Smooth muscle cell (in vitro differentiated cells): ENCODE results near the gene CYP27A1. TPM values are rescaled to one million over a fixed set of nuclear protein-coding genes. Genes with fewer than 3 reads are reported as not detected.
A peak's percentile ranks its signal among the peaks of the same experiment; 100 is the strongest.

Experiments
- DNase-seq: peaks from one replicate; lab custom pipeline; 2025; ENCODE audit not compliant: unreplicated experiment; lab: John Stamatoyannopoulos, UW
- H2AFZ ChIP-seq: fragments of 200-600 bp; sonication (generic); 2 replicates; pipeline ENCODE4 v1.6.0; 2016; ENCODE audit warnings: antibody characterized with exemption, low read depth, mild to moderate bottlenecking
- H3F3A ChIP-seq: fragments of 200-600 bp; sonication (generic); 2 replicates; pipeline ENCODE4 v1.6.0; 2017; ENCODE audit warnings: antibody characterized with exemption, low read depth
- H3K27ac ChIP-seq: fragments of 200-600 bp; sonication (generic); 2 replicates; pipeline ENCODE4 v1.5.1; 2016; ENCODE audit warnings: low read depth, mild to moderate bottlenecking
- H3K27me3 ChIP-seq: fragments of 200-600 bp; sonication (generic); 2 replicates; pipeline ENCODE4 v1.6.1; 2016; ENCODE audit warnings: low read depth, mild to moderate bottlenecking
- H3K36me3 ChIP-seq: fragments of 200-600 bp; sonication (generic); 2 replicates; pipeline ENCODE4 v1.5.1; 2016; ENCODE audit warnings: low read depth
- H3K4me1 ChIP-seq: fragments of 200-600 bp; sonication (generic); 2 replicates; pipeline ENCODE4 v1.5.1; 2016; ENCODE audit warnings: low read depth
- H3K4me2 ChIP-seq: fragments of 200-600 bp; sonication (generic); 2 replicates; pipeline ENCODE4 v1.6.0; 2016; ENCODE audit warnings: mild to moderate bottlenecking
- H3K4me3 ChIP-seq: fragments of 200-600 bp; sonication (generic); 2 replicates; pipeline ENCODE4 v1.5.1; 2016; ENCODE audit warnings: mild to moderate bottlenecking
- H3K79me2 ChIP-seq: fragments of 200-600 bp; sonication (generic); 2 replicates; pipeline ENCODE4 v1.6.0; 2016; ENCODE audit warnings: low read depth, mild to moderate bottlenecking
- H3K9ac ChIP-seq: fragments of 200-600 bp; sonication (generic); 2 replicates; pipeline ENCODE4 v1.6.0; 2016; ENCODE audit warnings: low read depth
- H3K9me3 ChIP-seq: fragments of 200-600 bp; sonication (generic); replicated peaks from 2 replicates; pipeline ENCODE4 v1.5.1; 2016; ENCODE audit warnings: low read depth
- H4K20me1 ChIP-seq: fragments of 200-600 bp; sonication (generic); 2 replicates; pipeline ENCODE4 v1.6.0; 2016; ENCODE audit warnings: low read depth
- CTCF ChIP-seq: fragments of 200-600 bp; sonication (generic); IDR thresholded peaks from 2 replicates; pipeline ENCODE4 v1.5.1; 2017; ENCODE audit warnings: borderline replicate concordance, mild to moderate bottlenecking, antibody characterized with exemption; ENCODE audit not compliant: insufficient read depth, poor library complexity, severe bottlenecking
- WGBS: methylation state at CpG from one replicate; pipeline ENCODE4 v1.1.7; 2016; ENCODE audit warnings: low lambda C conversion rate; 5-methylcytosine and 5-hydroxymethylcytosine counted together
- microRNA-seq: library from miRNA; unstranded; fragments of <30 nt; microRNA quantifications from one replicate; pipeline ENCODE4, GENCODE V29; 2016; ENCODE audit warnings: borderline number of aligned reads
- polyA plus RNA-seq: library from polyadenylated mRNA; unstranded; fragments of >200 nt; fragmentation: Nextera tagmentation; extraction: Ambion mirVana; gene quantifications from 2 replicates; pipeline ENCODE4 v1.2.1, GENCODE V29; 2016
- total RNA-seq: library from RNA; depleted of rRNA; stranded (reverse); fragments of >200 nt; gene quantifications from 2 replicates; pipeline ENCODE4 v1.2.3, GENCODE V29; 2014

The CYP27A1 gene
- total and polyA plus RNA-seq, 2 experiments from 2014 or later: 11.2 to 11.5 TPM

GRCh38 chr2:218860950-218861381, 79.0 kb downstream of the CYP27A1 start:
- Histone ChIP-seq H3K79me2 (no peaks in the 10 kb centered on the region), H3K36me3 (no peaks in the 10 kb centered on the region), H3K4me1 (peaks cover 6% of the 10 kb centered on the region), H3F3A (no peaks in the 10 kb centered on the region), H3K9ac (no peak overlapping the region), H3K9me3 (no peaks in the 10 kb centered on the region), H2AFZ (no peak overlapping the region), H3K27me3 (peaks cover 50% of the 10 kb centered on the region), H3K4me2 (peak overlapping the region; percentile 86), H4K20me1 (no peaks in the 10 kb centered on the region), H3K27ac (no peak overlapping the region), H3K4me3 (peak overlapping the region; percentile 41)
- 3% methylated on average over 21 of the region's 21 CpGs for WGBS
- DNase-seq: no peak
- no peak for TF ChIP-seq CTCF

- H3F3A ChIP-seq: no peaks in the 10 kb centered on the region
- WGBS: 71% methylated on average over 7 of the region's 7 CpGs
- H3K36me3 ChIP-seq: no peaks in the 10 kb centered on the region
- no peaks in the 10 kb centered on the region for H4K20me1 ChIP-seq
- peaks cover 6% of the 10 kb centered on the region for H3K4me1 ChIP-seq
- H2AFZ ChIP-seq: no peak overlapping the region
- H3K9me3 ChIP-seq: no peaks in the 10 kb centered on the region
- H3K4me3 ChIP-seq: no peak overlapping the region
- H3K4me2 ChIP-seq: no peak overlapping the region
- no peaks in the 10 kb centered on the region for H3K79me2 ChIP-seq
- peaks cover 50% of the 10 kb centered on the region for H3K27me3 ChIP-seq
- H3K27ac ChIP-seq: no peak overlapping the region
- no peak for DNase-seq
- TF ChIP-seq CTCF: no peak
- no peak overlapping the region for H3K9ac ChIP-seq
These were observed 79.8 kb downstream of the CYP27A1 start for GRCh38 chr2:218861645-218862318.

GRCh38 chr2:218863021-218863520, 81.1 kb downstream of the CYP27A1 start:
- Histone ChIP-seq H2AFZ (no peak overlapping the region), H3K4me3 (no peak overlapping the region), H3K9me3 (no peaks in the 10 kb centered on the region), H3K9ac (no peak overlapping the region), H3F3A (no peaks in the 10 kb centered on the region), H4K20me1 (no peaks in the 10 kb centered on the region), H3K27ac (no peak overlapping the region), H3K79me2 (no peaks in the 10 kb centered on the region), H3K4me2 (no peak overlapping the region), H3K36me3 (no peaks in the 10 kb centered on the region), H3K27me3 (peaks cover 40% of the 10 kb centered on the region), H3K4me1 (peaks cover 6% of the 10 kb centered on the region)
- no peak for DNase-seq
- 95% methylated on average over 3 of the region's 3 CpGs for WGBS
- no peak for TF ChIP-seq CTCF

Small RNA genes within 50 kb of the gene (microRNA-seq; reads per million reads assigned to microRNA genes)
- gene MIR9500: not detected

Other genes starting within 250 kb of the CYP27A1 start
- gene USP37, start 213.8 kb upstream of the CYP27A1 start, total RNA-seq: 10.8 and 14.2 TPM in 2 replicates
- 3.6 and 4.2 TPM in 2 replicates for gene USP37, start 213.8 kb upstream of the CYP27A1 start, polyA plus RNA-seq
- 47.2 and 57.8 TPM in 2 replicates for gene CNOT9, start 213.3 kb upstream of the CYP27A1 start, total RNA-seq
- gene CNOT9, start 213.3 kb upstream of the CYP27A1 start, polyA plus RNA-seq: 16.5 and 26.0 TPM in 2 replicates
- 0.18 TPM in 2 replicates for gene PLCD4, start 174.2 kb upstream of the CYP27A1 start, total RNA-seq
- 0.63 and 2.5 TPM in 2 replicates for gene PLCD4, start 174.2 kb upstream of the CYP27A1 start, polyA plus RNA-seq
- gene ZNF142, start 122.5 kb upstream of the CYP27A1 start, total RNA-seq: 3.9 and 5.8 TPM in 2 replicates
- 6.9 and 7.3 TPM in 2 replicates for gene ZNF142, start 122.5 kb upstream of the CYP27A1 start, polyA plus RNA-seq
- gene BCS1L, start 122.5 kb upstream of the CYP27A1 start, total RNA-seq: 23.8 and 44.3 TPM in 2 replicates
- 39.5 and 41.1 TPM in 2 replicates for gene BCS1L, start 122.5 kb upstream of the CYP27A1 start, polyA plus RNA-seq
- 43.1 and 44.3 TPM in 2 replicates for gene RNF25, start 110.1 kb upstream of the CYP27A1 start, total RNA-seq
- gene RNF25, start 110.1 kb upstream of the CYP27A1 start, polyA plus RNA-seq: 33.5 and 36.1 TPM in 2 replicates
- 22.2 and 22.7 TPM in 2 replicates for gene STK36, start 110.1 kb upstream of the CYP27A1 start, total RNA-seq
- 18.8 and 32.3 TPM in 2 replicates for gene STK36, start 110.1 kb upstream of the CYP27A1 start, polyA plus RNA-seq
- gene TTLL4, start 71.3 kb upstream of the CYP27A1 start, total RNA-seq: 21.5 and 38.3 TPM in 2 replicates
- gene TTLL4, start 71.3 kb upstream of the CYP27A1 start, polyA plus RNA-seq: 22.5 and 24.3 TPM in 2 replicates
- gene PRKAG3, start 49.7 kb downstream of the CYP27A1 start, total RNA-seq: not detected in 2 replicates
- gene PRKAG3, start 49.7 kb downstream of the CYP27A1 start, polyA plus RNA-seq: not detected in 2 replicates
- 9.3 and 12.1 TPM in 2 replicates for gene WNT6, start 77.7 kb downstream of the CYP27A1 start, total RNA-seq
- 7.9 and 44.6 TPM in 2 replicates for gene WNT6, start 77.7 kb downstream of the CYP27A1 start, polyA plus RNA-seq
- gene WNT10A, start 98.7 kb downstream of the CYP27A1 start, total RNA-seq: 3.5 and 3.6 TPM in 2 replicates
- gene WNT10A, start 98.7 kb downstream of the CYP27A1 start, polyA plus RNA-seq: 2.3 and 21.2 TPM in 2 replicates
- gene CDK5R2, start 177.5 kb downstream of the CYP27A1 start, total RNA-seq: not detected in 2 replicates
- 0.62 TPM in 1 of 2 replicates, not detected in the other for gene CDK5R2, start 177.5 kb downstream of the CYP27A1 start, polyA plus RNA-seq
- gene FEV, start 203.0 kb downstream of the CYP27A1 start, total RNA-seq: not detected in 2 replicates
- not detected in 2 replicates for gene FEV, start 203.0 kb downstream of the CYP27A1 start, polyA plus RNA-seq
- gene CRYBA2, start 211.3 kb downstream of the CYP27A1 start, total RNA-seq: not detected in 2 replicates
- not detected in 2 replicates for gene CRYBA2, start 211.3 kb downstream of the CYP27A1 start, polyA plus RNA-seq